H9 (cell line): Measurements from ENCODE around the gene PDE3A. TPM values are rescaled to one million over a fixed set of nuclear protein-coding genes. Genes with fewer than 3 reads are reported as not detected.

Experiments
- DNase-seq: peaks from one replicate; pipeline ENCODE4 v3.0.0-alpha.2; 2017
- H2AFZ ChIP-seq: one replicate; pipeline ENCODE4 v1.6.1; 2013; ENCODE audit warnings: mild to moderate bottlenecking, low read length, control low read depth, moderate library complexity
- H2AK5ac ChIP-seq: 2 replicates; pipeline ENCODE4 v1.6.1; 2013; ENCODE audit warnings: low read length, control low read depth, mixed read lengths; ENCODE audit not compliant: insufficient read length
- H2BK120ac ChIP-seq: one replicate; pipeline ENCODE4 v1.6.1; 2013; ENCODE audit warnings: low read depth, mild to moderate bottlenecking, low read length, control low read depth, inconsistent platforms; ENCODE audit not compliant: poor library complexity, severe bottlenecking
- H2BK12ac ChIP-seq: 2 replicates; pipeline ENCODE4 v1.6.1; 2013; ENCODE audit warnings: low read length, control low read depth, mixed read lengths, low read depth; ENCODE audit not compliant: insufficient read length
- H2BK15ac ChIP-seq: 2 replicates; pipeline ENCODE4 v1.6.1; 2013; ENCODE audit warnings: low read depth, low read length, control low read depth
- H2BK20ac ChIP-seq: one replicate; pipeline ENCODE4 v1.6.1; 2013; ENCODE audit warnings: low read depth, mild to moderate bottlenecking, low read length, control low read depth, inconsistent platforms; ENCODE audit not compliant: poor library complexity, severe bottlenecking
- H2BK5ac ChIP-seq: 2 replicates; pipeline ENCODE4 v1.6.1; 2013; ENCODE audit warnings: low read length, control low read depth, mixed read lengths; ENCODE audit not compliant: insufficient read length
- H3K14ac ChIP-seq: 2 replicates; pipeline ENCODE4 v1.6.1; 2013; ENCODE audit warnings: low read length, control low read depth; ENCODE audit not compliant: insufficient read depth
- H3K18ac ChIP-seq: 2 replicates; pipeline ENCODE4 v1.6.1; 2013; ENCODE audit warnings: low read depth, mild to moderate bottlenecking, mixed read lengths, low read length, control low read depth; ENCODE audit not compliant: insufficient read length
- H3K23ac ChIP-seq: 2 replicates; pipeline ENCODE4 v1.6.1; 2013; ENCODE audit warnings: low read length, control low read depth, mixed read lengths, low read depth; ENCODE audit not compliant: insufficient read length
- H3K23me2 ChIP-seq: 2 replicates; pipeline ENCODE4 v1.6.1; 2013; ENCODE audit warnings: low read depth, mild to moderate bottlenecking, mixed read lengths, low read length, control low read depth; ENCODE audit not compliant: insufficient read length, poor library complexity, severe bottlenecking
- H3K27ac ChIP-seq: 2 replicates; pipeline ENCODE4 v1.5.1; 2013; ENCODE audit warnings: low read length, control low read depth, mixed read lengths, low read depth; ENCODE audit not compliant: insufficient read length
- H3K27me3 ChIP-seq: 2 replicates; pipeline ENCODE4 v1.6.1; 2013; ENCODE audit warnings: low read length, control low read depth, inconsistent platforms; ENCODE audit not compliant: insufficient read depth
- H3K4ac ChIP-seq: 2 replicates; pipeline ENCODE4 v1.6.1; 2013; ENCODE audit warnings: low read depth, mild to moderate bottlenecking, control low read depth, inconsistent platforms, low read length, moderate library complexity
- H3K4me1 ChIP-seq: 2 replicates; pipeline ENCODE4 v1.6.1; 2013; ENCODE audit warnings: low read length, control low read depth, inconsistent platforms; ENCODE audit not compliant: insufficient read depth
- H3K4me2 ChIP-seq: 2 replicates; pipeline ENCODE4 v1.6.1; 2013; ENCODE audit warnings: low read length, control low read depth, mixed read lengths; ENCODE audit not compliant: insufficient read length, insufficient read depth
- H3K56ac ChIP-seq: 2 replicates; pipeline ENCODE4 v1.6.1; 2013; ENCODE audit warnings: low read depth, mild to moderate bottlenecking, mixed read lengths, low read length, control low read depth; ENCODE audit not compliant: insufficient read length
- H3K79me1 ChIP-seq: 2 replicates; pipeline ENCODE4 v1.6.1; 2013; ENCODE audit warnings: low read depth, mild to moderate bottlenecking, moderate library complexity, low read length, control low read depth, inconsistent platforms; ENCODE audit not compliant: insufficient read depth, poor library complexity, severe bottlenecking
- H3K79me2 ChIP-seq: 2 replicates; pipeline ENCODE4 v1.6.1; 2013; ENCODE audit warnings: low read length, control low read depth, inconsistent platforms; ENCODE audit not compliant: insufficient read depth
- H3K9ac ChIP-seq: 2 replicates; pipeline ENCODE4 v1.6.1; 2013; ENCODE audit warnings: low read length, control low read depth, mixed read lengths; ENCODE audit not compliant: insufficient read length; ENCODE audit errors: extremely low read depth
- H3K9me3 ChIP-seq: one replicate; pipeline ENCODE4 v1.6.1; 2013; ENCODE audit warnings: low read depth, low read length, inconsistent platforms; ENCODE audit not compliant: control insufficient read depth
- H3T11ph ChIP-seq: one replicate; pipeline ENCODE4 v1.6.1; 2013; ENCODE audit warnings: mild to moderate bottlenecking, low read length, control low read depth, inconsistent platforms
- H4K20me1 ChIP-seq: one replicate; pipeline ENCODE4 v1.6.1; 2013; ENCODE audit not compliant: control insufficient read depth, insufficient read length, insufficient read depth
- H4K5ac ChIP-seq: 2 replicates; pipeline ENCODE4 v1.6.1; 2013; ENCODE audit warnings: low read depth, mild to moderate bottlenecking, mixed read lengths, low read length, control low read depth; ENCODE audit not compliant: insufficient read length
- H4K8ac ChIP-seq: replicated peaks from 2 replicates; pipeline ENCODE4 v1.6.1; 2013; ENCODE audit warnings: low read length, control low read depth, mixed read lengths, low read depth; ENCODE audit not compliant: insufficient read length
- H4K91ac ChIP-seq: 2 replicates; pipeline ENCODE4 v1.6.1; 2013; ENCODE audit warnings: low read depth, mild to moderate bottlenecking, moderate library complexity, mixed read lengths, low read length, control low read depth; ENCODE audit not compliant: insufficient read length
- H3K27ac Mint-ChIP-seq, 3 experiments: 2 replicates in 2 of 3; 3 replicates in 1 of 3; pipeline ENCODE4 v1.8.0; 2020 to 2021; ENCODE audit warnings: mixed read lengths in 3 of 3, mild to moderate bottlenecking in 1 of 3, moderate library complexity in 1 of 3
- H3K27me3 Mint-ChIP-seq: 2 replicates; pipeline ENCODE4 v1.8.0; 2021; ENCODE audit warnings: low read depth, mild to moderate bottlenecking, moderate library complexity, mixed read lengths
- H3K36me3 Mint-ChIP-seq, 3 experiments: 2 replicates in 2 of 3; 3 replicates in 1 of 3; pipeline ENCODE4 v1.8.0; 2020 to 2021; ENCODE audit warnings: low read depth in 3 of 3, mixed read lengths in 3 of 3; ENCODE audit not compliant: insufficient read depth in 1 of 3
- H3K4me1 Mint-ChIP-seq, 2 experiments: 2 replicates each; pipeline ENCODE4 v1.8.0; 2020; ENCODE audit warnings: mixed read lengths in 2 of 2
- H3K4me3 Mint-ChIP-seq, 2 experiments: 2 replicates in 1 of 2; 3 replicates in 1 of 2; pipeline ENCODE4 v1.8.0; 2020 to 2021; ENCODE audit warnings: mild to moderate bottlenecking in 2 of 2, mixed read lengths in 2 of 2, moderate library complexity in 1 of 2
- H3K9me3 Mint-ChIP-seq, 2 experiments: 2 replicates in 1 of 2; 3 replicates in 1 of 2; pipeline ENCODE4 v1.8.0; 2020; ENCODE audit warnings: mild to moderate bottlenecking in 2 of 2, mixed read lengths in 2 of 2, moderate library complexity in 1 of 2
- WGBS: extraction: QIAGEN DNeasy Blood & Tissue Kit; methylation state at CpG from one replicate; pipeline ENCODE4 v1.1.7; 2013; ENCODE audit warnings: missing lambda C conversion rate, low lambda C conversion rate, mixed read lengths; ENCODE audit not compliant: insufficient read length; ENCODE audit errors: extremely low coverage; 5-methylcytosine and 5-hydroxymethylcytosine counted together
- total RNA-seq: library from RNA; stranded (reverse); gene quantifications from 2 replicates; pipeline ENCODE4 v1.2.1, GENCODE V29; 2021
- TF ChIP-seq, protein P1 (sequence below): fragments of 200-600 bp; sonication (generic); conservative IDR thresholded peaks from 3 replicates; pipeline ENCODE4 v1.8.0; 2021; ENCODE audit warnings: antibody characterized with exemption, mild to moderate bottlenecking

The PDE3A gene
- total RNA-seq, 1 experiment from 2014 or later = 3.0 TPM

DNA sequence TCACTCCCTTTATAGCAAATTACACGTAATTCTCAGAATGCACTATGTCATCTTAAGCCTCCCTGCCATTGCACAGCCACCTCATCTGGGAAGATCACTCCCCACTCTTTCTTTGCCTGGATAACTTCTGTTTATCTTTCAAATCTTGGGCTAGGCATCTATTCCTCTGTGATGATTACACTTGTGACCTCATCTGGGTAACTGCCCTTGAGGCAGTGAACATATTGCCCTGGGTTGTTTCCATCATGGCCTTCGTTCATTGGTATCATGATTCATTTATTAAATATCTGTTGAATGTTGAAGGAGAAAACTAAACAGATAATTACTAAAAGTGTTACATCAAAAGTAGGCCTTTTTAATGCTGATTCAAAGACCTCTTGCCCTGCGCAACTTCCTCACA, 26.2 kb upstream of the PDE3A start:
- H4K91ac ChIP-seq = no peak overlapping the region
- H3K9me3 ChIP-seq = no peaks in the 10 kb centered on the region
- no peak overlapping the region for H3K4ac ChIP-seq
- no peak overlapping the region for H2BK5ac ChIP-seq
- no peaks in the 10 kb centered on the region for H3K79me2 ChIP-seq
- H3K23me2 ChIP-seq = no peaks in the 10 kb centered on the region
- H3K27ac ChIP-seq = no peak overlapping the region
- TF ChIP-seq, protein P1, sequence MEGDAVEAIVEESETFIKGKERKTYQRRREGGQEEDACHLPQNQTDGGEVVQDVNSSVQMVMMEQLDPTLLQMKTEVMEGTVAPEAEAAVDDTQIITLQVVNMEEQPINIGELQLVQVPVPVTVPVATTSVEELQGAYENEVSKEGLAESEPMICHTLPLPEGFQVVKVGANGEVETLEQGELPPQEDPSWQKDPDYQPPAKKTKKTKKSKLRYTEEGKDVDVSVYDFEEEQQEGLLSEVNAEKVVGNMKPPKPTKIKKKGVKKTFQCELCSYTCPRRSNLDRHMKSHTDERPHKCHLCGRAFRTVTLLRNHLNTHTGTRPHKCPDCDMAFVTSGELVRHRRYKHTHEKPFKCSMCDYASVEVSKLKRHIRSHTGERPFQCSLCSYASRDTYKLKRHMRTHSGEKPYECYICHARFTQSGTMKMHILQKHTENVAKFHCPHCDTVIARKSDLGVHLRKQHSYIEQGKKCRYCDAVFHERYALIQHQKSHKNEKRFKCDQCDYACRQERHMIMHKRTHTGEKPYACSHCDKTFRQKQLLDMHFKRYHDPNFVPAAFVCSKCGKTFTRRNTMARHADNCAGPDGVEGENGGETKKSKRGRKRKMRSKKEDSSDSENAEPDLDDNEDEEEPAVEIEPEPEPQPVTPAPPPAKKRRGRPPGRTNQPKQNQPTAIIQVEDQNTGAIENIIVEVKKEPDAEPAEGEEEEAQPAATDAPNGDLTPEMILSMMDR = no peak
- no peaks in the 10 kb centered on the region for H3K79me1 ChIP-seq
- DNase-seq = no peak
- no peak overlapping the region for H4K5ac ChIP-seq
- no peak overlapping the region for H2AK5ac ChIP-seq
- H2BK20ac ChIP-seq = no peak overlapping the region
- WGBS = no CpG with 5 or more reads among the region's 3 CpGs
- no peak overlapping the region for H3K9ac ChIP-seq
- H4K8ac ChIP-seq = no peak overlapping the region
- H4K20me1 ChIP-seq = no peaks in the 10 kb centered on the region
- Mint-ChIP-seq H3K27me3 (no peaks in the 10 kb centered on the region), H3K9me3 (peaks cover 0 to 3% of the 10 kb centered on the region in 2 experiments; a peak in 2 of 5 replicates), H3K36me3 (no peaks in the 10 kb centered on the region; a peak in 1 of 7 replicates), H3K27ac (no peak overlapping the region; a peak in 1 of 7 replicates), H3K4me3 (no peak overlapping the region), H3K4me1 (peaks cover 5 to 7% of the 10 kb centered on the region in 2 experiments)
- no peak overlapping the region for H2AFZ ChIP-seq
- no peak overlapping the region for H2BK120ac ChIP-seq
- H3K14ac ChIP-seq = no peak overlapping the region
- no peak overlapping the region for H3T11ph ChIP-seq
- no peak overlapping the region for H3K18ac ChIP-seq
- no peak overlapping the region for H2BK15ac ChIP-seq
- no peak overlapping the region for H3K23ac ChIP-seq
- H3K4me1 ChIP-seq = no peaks in the 10 kb centered on the region
- no peak overlapping the region for H3K4me2 ChIP-seq
- H2BK12ac ChIP-seq = no peak overlapping the region
- H3K27me3 ChIP-seq = no peaks in the 10 kb centered on the region
- no peak overlapping the region for H3K56ac ChIP-seq
